ENCODE measurements around the gene FARSA. TPM values are rescaled to one million over a fixed set of nuclear protein-coding genes. Genes with fewer than 3 reads are reported as not detected.
"Not testable (repeated sequence)": the region's sequence is repeated elsewhere in the genome, so short reads cannot be mapped to it uniquely, and the experiment has no call there.

FARSA gene
- total RNA-seq: 55.6 and 60.3 TPM in 2 replicates
- long read RNA-seq, transcript FARSA-201 (13 exons, 1,814 nt): major isoform, 156 of 176 reads
- long read RNA-seq, partial matches to known transcripts: 7 of 176 reads
- long read RNA-seq, other reads (novel, unspliced or antisense): 13 of 176 reads

- TF ChIP-seq, protein P1, sequence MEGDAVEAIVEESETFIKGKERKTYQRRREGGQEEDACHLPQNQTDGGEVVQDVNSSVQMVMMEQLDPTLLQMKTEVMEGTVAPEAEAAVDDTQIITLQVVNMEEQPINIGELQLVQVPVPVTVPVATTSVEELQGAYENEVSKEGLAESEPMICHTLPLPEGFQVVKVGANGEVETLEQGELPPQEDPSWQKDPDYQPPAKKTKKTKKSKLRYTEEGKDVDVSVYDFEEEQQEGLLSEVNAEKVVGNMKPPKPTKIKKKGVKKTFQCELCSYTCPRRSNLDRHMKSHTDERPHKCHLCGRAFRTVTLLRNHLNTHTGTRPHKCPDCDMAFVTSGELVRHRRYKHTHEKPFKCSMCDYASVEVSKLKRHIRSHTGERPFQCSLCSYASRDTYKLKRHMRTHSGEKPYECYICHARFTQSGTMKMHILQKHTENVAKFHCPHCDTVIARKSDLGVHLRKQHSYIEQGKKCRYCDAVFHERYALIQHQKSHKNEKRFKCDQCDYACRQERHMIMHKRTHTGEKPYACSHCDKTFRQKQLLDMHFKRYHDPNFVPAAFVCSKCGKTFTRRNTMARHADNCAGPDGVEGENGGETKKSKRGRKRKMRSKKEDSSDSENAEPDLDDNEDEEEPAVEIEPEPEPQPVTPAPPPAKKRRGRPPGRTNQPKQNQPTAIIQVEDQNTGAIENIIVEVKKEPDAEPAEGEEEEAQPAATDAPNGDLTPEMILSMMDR (IDR thresholded peaks at IDR 0.05): no peak
- H3K27ac Mint-ChIP-seq (ENCODE audit: unreplicated experiment): peak within 1 kb of the TSS; percentile 84
- peaks cover 25% of the 10 kb centered on the region for H3K4me1 Mint-ChIP-seq (ENCODE audit: unreplicated experiment)
- no peaks in the 10 kb centered on the region for H3K27me3 Mint-ChIP-seq (ENCODE audit: unreplicated experiment)
- peak; percentile 95 for DNase-seq (ENCODE audit: extremely low spot score, unreplicated experiment)
- H3K4me3 Mint-ChIP-seq (ENCODE audit: unreplicated experiment): peak within 1 kb of the TSS; percentile 96
- peaks cover 8% of the 10 kb centered on the region for H3K36me3 Mint-ChIP-seq (ENCODE audit: unreplicated experiment)
- H3K9me3 Mint-ChIP-seq (ENCODE audit: unreplicated experiment): no peaks in the 10 kb centered on the region
These were observed at the start of gene FARSA for GRCh38 chr19:12933287-12934072. Gene FARSA (minus strand): TSS chr19:12933711. CDS start chr19:12933696, 15 bp downstream.

DNA sequence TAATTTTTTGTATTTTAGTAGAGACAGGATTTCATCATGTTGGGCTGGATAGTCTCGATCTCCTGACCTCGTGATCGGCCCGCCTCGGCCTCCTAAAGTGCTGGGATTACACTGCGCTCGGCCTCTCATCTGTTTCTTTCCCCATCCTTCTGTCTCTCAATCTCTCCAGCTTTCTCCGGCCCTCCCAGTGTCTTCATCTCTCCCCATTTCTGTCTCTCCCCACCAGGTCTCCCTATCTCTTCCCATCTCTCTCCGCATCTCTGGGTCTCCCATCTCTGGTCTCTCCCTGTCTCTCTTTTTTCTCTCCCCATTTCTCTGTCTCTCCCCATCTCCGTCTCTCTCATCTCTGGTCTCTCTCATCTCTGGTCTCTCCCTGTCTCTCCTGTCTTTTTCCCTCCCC is 49.6 kb upstream of the FARSA start:
- DNase-seq (ENCODE audit: extremely low spot score, unreplicated experiment): no peak
- Mint-ChIP-seq H3K4me3 (ENCODE audit: unreplicated experiment) (no peak overlapping the region), H3K36me3 (ENCODE audit: unreplicated experiment) (no peaks in the 10 kb centered on the region), H3K27ac (ENCODE audit: unreplicated experiment) (no peak overlapping the region), H3K4me1 (ENCODE audit: unreplicated experiment) (peaks cover 16% of the 10 kb centered on the region), H3K27me3 (ENCODE audit: unreplicated experiment) (peaks cover 2% of the 10 kb centered on the region), H3K9me3 (ENCODE audit: unreplicated experiment) (no peaks in the 10 kb centered on the region)
- TF ChIP-seq, protein P1 (IDR thresholded peaks at IDR 0.05): no peak

- H3K9me3 Mint-ChIP-seq (ENCODE audit: unreplicated experiment): no peaks in the 10 kb centered on the region
- peaks cover 18% of the 10 kb centered on the region for H3K4me1 Mint-ChIP-seq (ENCODE audit: unreplicated experiment)
- H3K27ac Mint-ChIP-seq (ENCODE audit: unreplicated experiment): no peak overlapping the region
- no peak for DNase-seq (ENCODE audit: extremely low spot score, unreplicated experiment)
- H3K4me3 Mint-ChIP-seq (ENCODE audit: unreplicated experiment): no peak overlapping the region
- H3K27me3 Mint-ChIP-seq (ENCODE audit: unreplicated experiment): peaks cover 2% of the 10 kb centered on the region
- TF ChIP-seq, protein P1 (IDR thresholded peaks at IDR 0.05): no peak
- no peaks in the 10 kb centered on the region for H3K36me3 Mint-ChIP-seq (ENCODE audit: unreplicated experiment)
These were observed 49.1 kb upstream of the FARSA start for GRCh38 chr19:12982648-12983047.

DNA sequence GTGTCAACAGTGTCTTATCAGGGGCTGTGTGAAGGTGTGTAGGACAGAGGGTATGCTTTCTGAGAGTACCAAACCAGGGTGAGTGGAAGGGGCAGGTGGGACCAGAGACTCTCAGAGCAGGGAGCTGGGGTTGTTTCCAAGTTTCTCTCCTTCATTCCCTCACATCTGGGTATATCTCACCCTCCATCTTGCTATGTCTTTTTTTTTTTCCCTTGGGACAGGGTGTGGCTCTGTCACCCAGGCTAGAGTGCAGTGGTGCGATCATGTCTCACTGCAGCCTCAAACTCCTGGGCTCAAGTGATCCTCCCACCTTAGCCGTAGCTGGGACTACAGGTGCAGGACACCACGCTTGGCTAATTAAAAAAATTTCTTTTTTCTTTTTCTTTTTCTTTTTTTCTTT is 46.5 kb upstream of the FARSA start:
- H3K27me3 Mint-ChIP-seq (ENCODE audit: unreplicated experiment): peaks cover 2% of the 10 kb centered on the region
- no peaks in the 10 kb centered on the region for H3K9me3 Mint-ChIP-seq (ENCODE audit: unreplicated experiment)
- peaks cover 5% of the 10 kb centered on the region for H3K4me1 Mint-ChIP-seq (ENCODE audit: unreplicated experiment)
- no peaks in the 10 kb centered on the region for H3K36me3 Mint-ChIP-seq (ENCODE audit: unreplicated experiment)
- H3K4me3 Mint-ChIP-seq (ENCODE audit: unreplicated experiment): no peak overlapping the region
- no peak overlapping the region for H3K27ac Mint-ChIP-seq (ENCODE audit: unreplicated experiment)
- DNase-seq (ENCODE audit: extremely low spot score, unreplicated experiment): no peak
- TF ChIP-seq, protein P1 (IDR thresholded peaks at IDR 0.05): no peak

DNA sequence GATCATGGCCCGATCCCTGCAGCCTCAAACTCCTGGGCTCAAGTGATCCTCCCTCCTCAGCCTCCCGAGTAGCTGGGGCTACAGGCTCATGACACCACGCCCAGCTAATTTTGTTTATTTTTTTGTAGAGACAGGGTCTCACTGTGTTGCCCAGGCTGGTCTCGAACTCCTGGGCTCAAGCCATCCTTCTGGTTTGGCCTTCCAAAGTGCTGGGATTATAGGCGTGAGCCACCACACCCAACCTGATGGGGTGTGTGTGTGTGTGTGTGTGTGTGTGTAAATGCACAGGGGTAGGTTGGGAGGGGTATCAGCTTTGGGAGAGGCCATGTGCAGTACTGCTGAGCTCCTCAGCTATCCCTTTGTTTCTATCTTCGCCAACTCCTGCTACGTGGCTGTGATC is 42.6 kb upstream of the FARSA start:
- H3K9me3 Mint-ChIP-seq (ENCODE audit: unreplicated experiment); H3K27me3 Mint-ChIP-seq (ENCODE audit: unreplicated experiment); H3K27ac Mint-ChIP-seq (ENCODE audit: unreplicated experiment); DNase-seq (ENCODE audit: extremely low spot score, unreplicated experiment); H3K36me3 Mint-ChIP-seq (ENCODE audit: unreplicated experiment); H3K4me1 Mint-ChIP-seq (ENCODE audit: unreplicated experiment); H3K4me3 Mint-ChIP-seq (ENCODE audit: unreplicated experiment): not testable (repeated sequence)

Data from osteocyte (in vitro differentiated cells).